Suprapubic skin (tissue), 4 donors: Measurements from ENCODE around the gene KSR1. TPM values are rescaled to one million over a fixed set of nuclear protein-coding genes. Genes with fewer than 3 reads are reported as not detected.

Source experiments
- DNase-seq, 2 donors: peaks; one replicate each; pipeline ENCODE4 v3.0.0-alpha.2; 2019; ENCODE audit warnings: low spot score in 2 of 2
- H3K27ac ChIP-seq: fragments of 200-600 bp; sonication (generic); one replicate; pipeline ENCODE4 v1.5.1; 2019
- H3K27me3 ChIP-seq: fragments of 200-600 bp; sonication (generic); one replicate; pipeline ENCODE4 v1.5.1; 2019
- H3K36me3 ChIP-seq: fragments of 200-600 bp; sonication (generic); one replicate; pipeline ENCODE4 v1.5.1; 2019
- H3K4me1 ChIP-seq: fragments of 200-600 bp; sonication (generic); one replicate; pipeline ENCODE4 v1.5.1; 2019
- H3K4me3 ChIP-seq: fragments of 200-600 bp; sonication (generic); one replicate; pipeline ENCODE4 v1.5.1; 2019; ENCODE audit warnings: mild to moderate bottlenecking
- H3K9me3 ChIP-seq: fragments of 200-600 bp; sonication (generic); one replicate; pipeline ENCODE4 v1.5.1; 2019
- EP300 ChIP-seq: sonication (generic); formaldehyde crosslinking; IDR thresholded peaks from one replicate; pipeline ENCODE4 v1.6.1; 2017; ENCODE audit warnings: antibody characterized with exemption
- POLR2A ChIP-seq, 2 donors: fragments of 450-650 bp; IDR thresholded peaks; one replicate each; pipeline ENCODE4 v1.6.1; 2017; ENCODE audit warnings: antibody characterized with exemption in 2 of 2, mild to moderate bottlenecking in 2 of 2, moderate library complexity in 2 of 2
- POLR2AphosphoS5 ChIP-seq, 3 donors: sonication (generic); formaldehyde crosslinking; IDR thresholded peaks; one replicate each; pipeline ENCODE4 v1.6.1; 2017; ENCODE audit warnings: antibody characterized with exemption in 3 of 3
- WGBS: methylation state at CpG from one replicate; pipeline ENCODE4 v1.1.5; 2018; 5-methylcytosine and 5-hydroxymethylcytosine counted together
- total RNA-seq, 4 donors: library from RNA; depleted of rRNA; stranded (reverse); fragments of >200 nt; gene quantifications; one replicate each; pipeline ENCODE4 v1.1.0, GENCODE V29; 2016
- TF ChIP-seq, protein P1 (sequence below), 2 donors: fragments of 200-600 bp in 1 of 2; fragments of 450-650 bp in 1 of 2; sonication (generic) in 1 of 2; IDR thresholded peaks; one replicate each; pipeline ENCODE4 v1.5.1; 2016 to 2019; ENCODE audit warnings: antibody characterized with exemption in 2 of 2, mild to moderate bottlenecking in 1 of 2, moderate library complexity in 1 of 2

The KSR1 gene
- total RNA-seq, 4 donors from 2014 or later: 38.1 to 54.0 (median 49.5) TPM

DNA sequence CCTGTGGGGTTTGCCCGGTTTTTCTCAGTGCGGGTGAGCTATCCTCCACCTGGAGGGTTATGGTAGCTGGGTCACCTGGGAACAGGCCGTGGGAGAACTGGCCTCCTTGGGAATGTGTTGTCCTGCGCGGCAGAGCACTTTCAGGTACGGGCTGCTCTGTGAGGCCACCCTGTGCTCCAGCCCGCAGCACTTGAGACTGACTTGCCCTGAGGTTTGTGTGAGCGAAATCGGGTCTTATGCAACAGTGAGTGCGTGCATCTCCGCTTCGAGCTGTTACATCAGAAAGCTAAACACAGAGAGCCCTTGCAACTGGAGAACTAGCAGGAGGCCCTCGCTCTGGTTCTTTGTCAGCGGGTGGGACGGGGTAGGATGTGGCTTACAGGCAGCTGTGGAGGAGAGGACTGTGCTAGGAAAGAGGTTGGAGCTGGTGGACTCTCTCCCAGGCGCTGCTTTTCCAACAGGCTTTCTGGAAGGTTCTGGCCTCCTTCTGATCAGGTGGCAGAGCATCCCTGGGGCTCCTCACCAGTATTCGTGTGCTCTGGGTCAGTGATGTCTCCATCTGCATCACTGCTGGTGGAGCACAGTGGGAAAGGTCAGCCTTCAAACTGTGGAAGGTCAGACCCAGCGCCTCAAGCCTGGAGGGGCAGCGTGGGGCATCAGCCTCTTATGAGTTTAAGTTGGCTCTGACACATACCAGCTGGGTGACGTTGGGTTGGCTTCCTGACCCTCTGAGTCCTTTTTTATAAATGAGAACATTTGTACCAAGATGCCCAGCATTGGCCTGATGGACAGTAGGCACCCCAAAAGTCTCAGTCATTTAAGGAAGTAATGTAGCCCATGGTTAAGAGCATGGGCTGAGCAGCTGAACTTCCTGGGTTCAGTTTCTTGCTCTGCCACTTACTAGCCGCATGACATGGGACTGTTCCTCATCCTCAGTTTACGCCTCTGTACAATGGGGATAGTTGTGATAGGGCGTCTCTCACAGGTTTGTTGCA is 76.3 kb downstream of the KSR1 start:
- no peaks in the 10 kb centered on the region for H3K36me3 ChIP-seq
- TF ChIP-seq POLR2AphosphoS5 (IDR thresholded peaks at IDR 0.05): peak in 1 of 3 donors; percentile 15
- no peak for TF ChIP-seq POLR2A (IDR thresholded peaks at IDR 0.05)
- peaks cover 33% of the 10 kb centered on the region for H3K4me1 ChIP-seq
- no peak for DNase-seq
- H3K27me3 ChIP-seq: no peaks in the 10 kb centered on the region
- H3K4me3 ChIP-seq: no peak overlapping the region
- no peaks in the 10 kb centered on the region for H3K9me3 ChIP-seq
- WGBS: 86% methylated on average over 23 of the region's 23 CpGs
- no peak overlapping the region for H3K27ac ChIP-seq

DNA sequence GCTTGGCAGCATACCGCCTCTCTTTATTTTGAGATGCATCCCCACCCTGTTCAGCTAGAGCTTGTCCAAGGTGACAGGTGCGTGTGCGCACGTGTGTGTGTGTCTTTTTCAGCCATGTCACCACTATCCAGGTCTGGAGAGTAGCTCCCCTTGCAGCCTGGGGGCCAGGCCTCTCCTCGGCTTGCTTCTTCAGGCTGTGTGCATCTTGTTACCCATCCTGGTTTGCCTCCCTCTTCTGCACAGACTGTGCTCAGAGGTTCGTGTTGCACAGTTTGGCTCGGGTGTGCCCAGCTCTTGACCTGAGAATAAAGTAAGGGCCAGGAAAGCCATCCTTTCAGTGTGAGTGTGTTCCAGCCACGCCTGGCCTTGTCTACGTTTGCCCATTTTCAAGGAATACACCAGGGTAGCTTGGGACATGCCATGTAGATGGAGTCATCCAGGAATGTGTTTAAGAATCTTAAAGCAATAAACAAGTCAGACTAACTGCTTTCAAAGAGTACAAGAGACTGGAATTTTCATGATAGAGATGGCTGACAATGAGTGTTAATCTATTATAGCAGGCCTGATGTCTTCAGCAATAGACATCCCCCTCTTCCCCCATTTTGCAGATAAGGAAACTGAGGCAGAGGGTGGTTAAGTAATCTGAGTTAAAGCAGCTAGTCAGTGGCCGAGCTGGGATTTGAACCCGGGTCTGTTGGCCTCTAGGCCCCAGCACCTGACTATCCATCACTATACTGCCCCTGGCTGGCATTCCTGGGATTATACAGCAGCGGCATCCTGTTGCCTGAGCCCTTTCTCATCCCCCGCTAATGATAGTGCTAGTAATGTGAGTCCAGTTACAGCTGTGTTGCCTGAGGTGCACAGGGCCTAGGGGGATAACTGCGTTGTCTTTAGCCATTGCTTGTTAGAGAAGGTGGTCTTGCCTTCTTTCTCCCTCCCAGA is 77.9 kb downstream of the KSR1 start:
- H3K36me3 ChIP-seq: no peaks in the 10 kb centered on the region
- no peak for DNase-seq
- no peak overlapping the region for H3K4me3 ChIP-seq
- WGBS: 84% methylated on average over 14 of the region's 14 CpGs
- TF ChIP-seq, protein P1, sequence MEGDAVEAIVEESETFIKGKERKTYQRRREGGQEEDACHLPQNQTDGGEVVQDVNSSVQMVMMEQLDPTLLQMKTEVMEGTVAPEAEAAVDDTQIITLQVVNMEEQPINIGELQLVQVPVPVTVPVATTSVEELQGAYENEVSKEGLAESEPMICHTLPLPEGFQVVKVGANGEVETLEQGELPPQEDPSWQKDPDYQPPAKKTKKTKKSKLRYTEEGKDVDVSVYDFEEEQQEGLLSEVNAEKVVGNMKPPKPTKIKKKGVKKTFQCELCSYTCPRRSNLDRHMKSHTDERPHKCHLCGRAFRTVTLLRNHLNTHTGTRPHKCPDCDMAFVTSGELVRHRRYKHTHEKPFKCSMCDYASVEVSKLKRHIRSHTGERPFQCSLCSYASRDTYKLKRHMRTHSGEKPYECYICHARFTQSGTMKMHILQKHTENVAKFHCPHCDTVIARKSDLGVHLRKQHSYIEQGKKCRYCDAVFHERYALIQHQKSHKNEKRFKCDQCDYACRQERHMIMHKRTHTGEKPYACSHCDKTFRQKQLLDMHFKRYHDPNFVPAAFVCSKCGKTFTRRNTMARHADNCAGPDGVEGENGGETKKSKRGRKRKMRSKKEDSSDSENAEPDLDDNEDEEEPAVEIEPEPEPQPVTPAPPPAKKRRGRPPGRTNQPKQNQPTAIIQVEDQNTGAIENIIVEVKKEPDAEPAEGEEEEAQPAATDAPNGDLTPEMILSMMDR (IDR thresholded peaks at IDR 0.05): no peak
- TF ChIP-seq POLR2A (IDR thresholded peaks at IDR 0.05): no peak
- TF ChIP-seq EP300: no peak
- TF ChIP-seq POLR2AphosphoS5 (IDR thresholded peaks at IDR 0.05): no peak
- H3K4me1 ChIP-seq: peaks cover 33% of the 10 kb centered on the region
- H3K27me3 ChIP-seq: no peaks in the 10 kb centered on the region
- no peaks in the 10 kb centered on the region for H3K9me3 ChIP-seq
- H3K27ac ChIP-seq: no peak overlapping the region

DNA sequence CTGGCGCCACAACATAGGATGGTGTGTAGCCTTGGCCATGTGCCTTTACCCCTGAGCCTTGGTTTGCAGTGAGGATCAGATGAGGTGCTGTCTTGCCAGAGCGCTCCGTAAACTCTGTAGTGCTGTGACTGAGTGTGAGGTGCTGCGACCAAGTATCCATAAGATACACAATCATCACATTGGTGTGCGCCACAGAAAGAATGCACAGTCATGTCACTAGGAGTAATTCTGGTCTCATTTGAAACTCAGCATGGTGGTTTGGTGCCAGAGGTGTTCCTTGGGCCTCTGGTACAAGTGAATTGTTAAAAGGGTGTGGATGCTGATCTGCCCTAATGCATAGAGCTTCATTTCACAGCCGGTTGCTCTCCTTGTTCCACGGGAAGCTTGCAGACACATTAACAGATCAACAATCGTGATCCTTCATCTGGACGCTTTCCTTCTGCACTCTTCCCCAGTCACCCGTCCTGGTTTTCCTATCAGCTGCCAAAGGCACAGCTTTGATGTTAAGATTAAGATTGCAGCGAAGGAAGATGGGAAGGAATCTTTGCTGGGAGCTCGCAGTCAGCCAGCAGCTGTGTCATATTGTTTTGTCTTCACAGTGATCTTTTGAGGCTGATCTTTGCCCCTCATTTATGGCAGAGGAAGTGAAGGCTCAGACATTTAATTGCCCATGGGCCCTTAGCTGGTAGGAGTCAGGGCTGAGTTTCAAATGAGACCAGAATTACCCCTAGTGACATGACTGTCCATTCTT is 79.1 kb downstream of the KSR1 start:
- WGBS: 73% methylated on average over 11 of the region's 12 CpGs
- Histone ChIP-seq H3K9me3 (no peaks in the 10 kb centered on the region), H3K4me3 (no peak overlapping the region), H3K27ac (peak overlapping the region; percentile 25), H3K36me3 (no peaks in the 10 kb centered on the region), H3K27me3 (no peaks in the 10 kb centered on the region), H3K4me1 (peaks cover 36% of the 10 kb centered on the region)
- DNase-seq: no peak
- no peak for TF ChIP-seq EP300
- TF ChIP-seq, protein P1 (IDR thresholded peaks at IDR 0.05): no peak
- no peak for TF ChIP-seq POLR2A (IDR thresholded peaks at IDR 0.05)
- no peak for TF ChIP-seq POLR2AphosphoS5 (IDR thresholded peaks at IDR 0.05)

DNA sequence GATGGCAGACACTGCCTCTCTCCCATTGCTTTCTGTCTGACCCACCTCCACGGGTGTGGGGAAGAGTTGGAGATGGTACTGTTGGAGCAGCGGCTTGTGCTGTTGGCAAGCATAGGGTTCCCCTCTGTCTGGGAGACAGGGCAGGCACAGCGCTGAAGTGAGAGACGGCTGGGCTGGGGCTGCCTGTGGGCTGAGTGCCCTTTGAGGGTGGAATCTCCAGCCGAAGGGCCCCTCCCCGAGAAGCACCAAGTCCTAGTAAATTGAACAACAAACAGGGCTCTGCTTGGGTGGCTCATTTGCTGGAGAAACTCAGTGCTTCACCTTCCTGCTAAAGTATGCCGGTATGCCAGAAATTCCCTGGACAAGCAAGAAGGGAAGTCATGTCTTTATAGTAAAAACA is 79.7 kb downstream of the KSR1 start:
- no peak overlapping the region for H3K4me3 ChIP-seq
- TF ChIP-seq POLR2AphosphoS5 (IDR thresholded peaks at IDR 0.05) (no peak), EP300 (no peak), POLR2A (IDR thresholded peaks at IDR 0.05) (no peak)
- TF ChIP-seq, protein P1 (IDR thresholded peaks at IDR 0.05): no peak
- H3K27ac ChIP-seq: peak overlapping the region; percentile 25
- H3K27me3 ChIP-seq: no peaks in the 10 kb centered on the region
- H3K36me3 ChIP-seq: no peaks in the 10 kb centered on the region
- no peaks in the 10 kb centered on the region for H3K9me3 ChIP-seq
- 62% methylated on average over 3 of the region's 7 CpGs for WGBS
- peaks cover 40% of the 10 kb centered on the region for H3K4me1 ChIP-seq
- no peak for DNase-seq

DNA sequence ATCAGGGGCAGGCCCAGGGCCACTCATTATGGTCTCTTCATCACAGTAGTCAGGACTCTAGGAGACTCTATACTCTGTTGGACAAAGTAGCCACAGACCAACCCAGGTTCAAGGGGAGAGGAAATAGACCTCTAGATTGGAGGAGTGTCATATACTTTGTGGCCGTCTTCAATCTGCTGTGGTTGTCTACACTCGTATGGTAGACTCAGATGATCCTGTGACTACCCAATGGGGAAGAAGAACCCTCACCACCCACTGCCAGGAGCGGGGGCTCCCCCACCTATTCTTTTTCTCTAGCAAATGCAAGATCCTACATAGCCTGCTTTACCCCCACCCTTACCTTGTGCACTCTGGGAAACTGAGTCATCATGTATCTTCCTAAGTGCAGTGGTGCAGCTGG is 80.5 kb downstream of the KSR1 start:
- WGBS: 95% methylated on average over 3 of the region's 3 CpGs
- H3K4me1 ChIP-seq: peaks cover 41% of the 10 kb centered on the region
- no peaks in the 10 kb centered on the region for H3K9me3 ChIP-seq
- H3K36me3 ChIP-seq: no peaks in the 10 kb centered on the region
- H3K4me3 ChIP-seq: no peak overlapping the region
- no peaks in the 10 kb centered on the region for H3K27me3 ChIP-seq
- no peak for DNase-seq
- TF ChIP-seq, protein P1 (IDR thresholded peaks at IDR 0.05): no peak
- no peak for TF ChIP-seq POLR2A (IDR thresholded peaks at IDR 0.05)
- TF ChIP-seq EP300: no peak
- no peak for TF ChIP-seq POLR2AphosphoS5 (IDR thresholded peaks at IDR 0.05)
- no peak overlapping the region for H3K27ac ChIP-seq
